CD14-positive monocyte (primary cell): ENCODE measurements around the gene C20orf204. TPM values are rescaled to one million over a fixed set of nuclear protein-coding genes. Genes with fewer than 3 reads are reported as not detected.

Source experiments
- DNase-seq, 3 donors: peaks; one replicate each; pipeline ENCODE4 v3.0.0-alpha.2; 2011 to 2022
- H2AFZ ChIP-seq: 2 replicates; pipeline ENCODE4 v1.6.0; 2012; ENCODE audit warnings: mild to moderate bottlenecking, low read depth, low read length, inconsistent platforms; ENCODE audit not compliant: insufficient read depth, poor library complexity, severe bottlenecking
- H3K27ac ChIP-seq, 2 donors: 1 replicate in 1 of 2; 2 replicates in 1 of 2; pipeline ENCODE4 v1.5.1; 2012 to 2013; ENCODE audit warnings: low read length in 2 of 2, control low read depth in 1 of 2, inconsistent platforms in 1 of 2, low read depth in 1 of 2, mild to moderate bottlenecking in 1 of 2
- H3K27me3 ChIP-seq, 2 donors: one replicate each; pipeline versions ENCODE4 v1.6.0 to v1.6.1; 2011 to 2013; ENCODE audit warnings: low read length in 2 of 2; ENCODE audit not compliant: control insufficient read depth in 2 of 2, insufficient read depth in 2 of 2
- H3K36me3 ChIP-seq, 2 donors: replicated peaks in 1 of 2; 1 replicate in 1 of 2; 2 replicates in 1 of 2; pipeline versions ENCODE4 v1.5.1 to v1.6.1; 2012 to 2013; ENCODE audit warnings: low read length in 2 of 2, control low read depth in 1 of 2, inconsistent platforms in 1 of 2, mild to moderate bottlenecking in 1 of 2; ENCODE audit not compliant: insufficient read depth in 2 of 2, control insufficient read depth in 1 of 2
- H3K4me1 ChIP-seq, 2 donors: 1 replicate in 1 of 2; 2 replicates in 1 of 2; pipeline versions ENCODE4 v1.5.1 to v1.6.1; 2012 to 2013; ENCODE audit warnings: low read length in 2 of 2, control low read depth in 1 of 2, inconsistent platforms in 1 of 2, mild to moderate bottlenecking in 1 of 2, moderate library complexity in 1 of 2; ENCODE audit not compliant: insufficient read depth in 2 of 2, control insufficient read depth in 1 of 2
- H3K4me2 ChIP-seq: replicated peaks from 2 replicates; pipeline ENCODE3; 2012; ENCODE audit warnings: low read length, moderate library complexity, mild to moderate bottlenecking; ENCODE audit not compliant: poor library complexity, severe bottlenecking; ENCODE audit errors: extremely low read depth
- H3K4me3 ChIP-seq, 3 experiments: fragments of 200-600 bp in 1 of 3; sonication (generic) in 1 of 3; replicated peaks in 1 of 3; 1 replicate in 2 of 3; 2 replicates in 1 of 3; pipeline ENCODE4 v1.5.1; 2011 to 2013; ENCODE audit warnings: low read length in 3 of 3, mild to moderate bottlenecking in 3 of 3, control low read depth in 2 of 3, low read depth in 2 of 3, inconsistent platforms in 1 of 3, moderate library complexity in 1 of 3
- H3K79me2 ChIP-seq: 2 replicates; pipeline ENCODE4 v1.6.0; 2012; ENCODE audit warnings: mild to moderate bottlenecking, control low read depth, inconsistent platforms, low read length, moderate library complexity; ENCODE audit not compliant: insufficient read depth
- H3K9ac ChIP-seq: 2 replicates; pipeline ENCODE4 v1.6.0; 2017; ENCODE audit warnings: low read length, mild to moderate bottlenecking; ENCODE audit not compliant: insufficient read depth, poor library complexity, severe bottlenecking
- H3K9me3 ChIP-seq, 2 donors: replicated peaks in 1 of 2; 1 replicate in 1 of 2; 2 replicates in 1 of 2; pipeline versions ENCODE4 v1.5.1 to v1.6.1; 2012 to 2013; ENCODE audit warnings: low read length in 2 of 2, control low read depth in 1 of 2; ENCODE audit not compliant: control insufficient read depth in 1 of 2, insufficient read depth in 1 of 2
- H4K20me1 ChIP-seq: 2 replicates; pipeline ENCODE4 v1.6.0; 2012; ENCODE audit warnings: mild to moderate bottlenecking, low read length, control low read depth, moderate library complexity; ENCODE audit not compliant: insufficient read depth
- H3K27ac Mint-ChIP-seq, 7 donors: one replicate each; pipeline ENCODE4 v1.8.0; 2020; ENCODE audit warnings: mild to moderate bottlenecking in 7 of 7, mixed read lengths in 7 of 7, moderate library complexity in 6 of 7, inconsistent platforms in 2 of 7
- H3K27me3 Mint-ChIP-seq, 3 donors: one replicate each; pipeline ENCODE4 v1.8.0; 2021 to 2022; ENCODE audit warnings: low read depth in 3 of 3, mild to moderate bottlenecking in 3 of 3, mixed read lengths in 3 of 3, moderate library complexity in 3 of 3, inconsistent platforms in 1 of 3
- H3K36me3 Mint-ChIP-seq, 2 donors: one replicate each; pipeline ENCODE4 v1.8.0; 2020; ENCODE audit warnings: mixed read lengths in 2 of 2, inconsistent platforms in 1 of 2, mild to moderate bottlenecking in 1 of 2
- H3K4me1 Mint-ChIP-seq: one replicate; pipeline ENCODE4 v1.8.0; 2020; ENCODE audit warnings: mild to moderate bottlenecking, mixed read lengths
- H3K4me3 Mint-ChIP-seq, 2 donors: one replicate each; pipeline ENCODE4 v1.8.0; 2020; ENCODE audit warnings: mild to moderate bottlenecking in 2 of 2, mixed read lengths in 2 of 2, moderate library complexity in 1 of 2
- H3K9me3 Mint-ChIP-seq, 7 donors: one replicate each; pipeline ENCODE4 v1.8.0; 2020 to 2022; ENCODE audit warnings: mixed read lengths in 7 of 7, mild to moderate bottlenecking in 6 of 7, moderate library complexity in 6 of 7, inconsistent platforms in 2 of 7
- CTCF ChIP-seq: fragments of 200-600 bp; IDR thresholded peaks from one replicate; pipeline ENCODE4 v1.8.0; 2022; ENCODE audit warnings: antibody characterized with exemption, mild to moderate bottlenecking
- WGBS: methylation state at CpG from one replicate; pipeline ENCODE4 v1.1.5; 2013; ENCODE audit warnings: missing lambda C conversion rate; ENCODE audit not compliant: insufficient coverage; 5-methylcytosine and 5-hydroxymethylcytosine counted together
- intact Hi-C, 2 donors: fragments of 100-400 bp; cut with micrococcal nuclease; formaldehyde crosslinking; loops; one replicate each; pipeline versions ENCODE4 v1.15.0 to v1.15.1; 2023
- polyA plus RNA-seq, 3 donors: library from polyadenylated mRNA; depleted of rRNA in 1 of 3; unstranded in 2 of 3; stranded (reverse) in 1 of 3; fragments of 300-500 nt in 2 of 3; fragments of >200 nt in 1 of 3; fragmentation: Illumina TruSeq in 2 of 3; gene quantifications; 1 replicate in 2 of 3; 2 replicates in 1 of 3; pipeline ENCODE4 v1.2.3, GENCODE V29; 2012 to 2021

C20orf204 gene
- polyA plus RNA-seq, 3 donors: 0.20 TPM; not detected in 2

GRCh38 chr20:64077094-64077493 is 41.1 kb downstream of the C20orf204 start:
- Histone ChIP-seq H3K27ac (peak overlapping the region; percentile 81 to 86), H3K4me2 (peak overlapping the region; percentile 92), H3K79me2 (peaks cover 82% of the 10 kb centered on the region), H3K36me3 (peaks cover 42% of the 10 kb centered on the region in 2 donors), H3K4me3 (peak overlapping the region; percentile 78 to 100 (median 84)), H3K27me3 (no peaks in the 10 kb centered on the region), H3K9me3 (no peaks in the 10 kb centered on the region), H2AFZ (no peak overlapping the region), H4K20me1 (peaks cover 94% of the 10 kb centered on the region), H3K4me1 (peaks cover 37 to 62% of the 10 kb centered on the region in 2 donors), H3K9ac (peak overlapping the region; percentile 88)
- peaks cover 1 to 3% (median 3%) of the 10 kb centered on the region in 3 donors for H3K27me3 Mint-ChIP-seq
- no peaks in the 10 kb centered on the region for H3K9me3 Mint-ChIP-seq
- peak overlapping the region; percentile 82 to 94 (median 92) for H3K27ac Mint-ChIP-seq
- WGBS: 0% methylated on average over 3 of the region's 8 CpGs
- intact Hi-C loops: no loop called here
- peaks cover 31 to 47% of the 10 kb centered on the region in 2 donors for H3K36me3 Mint-ChIP-seq
- no peak for TF ChIP-seq CTCF
- peak overlapping the region; percentile 95 to 97 for H3K4me3 Mint-ChIP-seq
- DNase-seq: peak; percentile 64 to 85 (median 66)
- peaks cover 43% of the 10 kb centered on the region for H3K4me1 Mint-ChIP-seq

GRCh38 chr20:64077541-64077875 is 41.5 kb downstream of the C20orf204 start:
- WGBS: 0% methylated on average over 4 of the region's 7 CpGs
- peak overlapping the region; percentile 81 to 86 for H3K27ac ChIP-seq
- no peaks in the 10 kb centered on the region for H3K9me3 Mint-ChIP-seq
- DNase-seq: no peak
- peak overlapping the region; percentile 88 for H3K9ac ChIP-seq
- peak overlapping the region; percentile 95 to 97 for H3K4me3 Mint-ChIP-seq
- H3K4me1 Mint-ChIP-seq: peaks cover 44% of the 10 kb centered on the region
- H3K9me3 ChIP-seq: no peaks in the 10 kb centered on the region
- peaks cover 27 to 43% of the 10 kb centered on the region in 2 donors for H3K36me3 Mint-ChIP-seq
- H2AFZ ChIP-seq: no peak overlapping the region
- H4K20me1 ChIP-seq: peaks cover 94% of the 10 kb centered on the region
- H3K27ac Mint-ChIP-seq: peak overlapping the region in 6 of 7 donors; percentile 89 to 94 (median 93)
- H3K4me2 ChIP-seq: peak overlapping the region; percentile 92
- TF ChIP-seq CTCF: no peak
- peaks cover 86% of the 10 kb centered on the region for H3K79me2 ChIP-seq
- H3K36me3 ChIP-seq: peaks cover 38% of the 10 kb centered on the region in 2 donors
- peaks cover 41 to 67% of the 10 kb centered on the region in 2 donors for H3K4me1 ChIP-seq
- H3K4me3 ChIP-seq: peak overlapping the region; percentile 78 to 100 (median 84)
- H3K27me3 ChIP-seq: no peaks in the 10 kb centered on the region
- H3K27me3 Mint-ChIP-seq: peaks cover 3% of the 10 kb centered on the region in 3 donors
- intact Hi-C loops: no loop called here
